Chondrocyte (in vitro differentiated cells): ENCODE data around the gene SPOCK2. TPM values are rescaled to one million over a fixed set of nuclear protein-coding genes. Genes with fewer than 3 reads are reported as not detected.

ENCODE experiments used
- DNase-seq: peaks from one replicate; pipeline ENCODE4 v3.0.0; 2021; ENCODE audit warnings: mixed read lengths, low spot score
- H3K27ac Mint-ChIP-seq: one replicate; pipeline ENCODE4 v1.8.0; 2021; ENCODE audit warnings: mild to moderate bottlenecking, moderate library complexity, mixed read lengths; ENCODE audit not compliant: unreplicated experiment
- H3K27me3 Mint-ChIP-seq: 2 replicates; pipeline ENCODE4 v1.8.0; 2021; ENCODE audit warnings: low read depth, mixed read lengths
- H3K36me3 Mint-ChIP-seq: 2 replicates; pipeline ENCODE4 v1.8.0; 2021; ENCODE audit warnings: low read depth, mixed read lengths
- H3K4me1 Mint-ChIP-seq: 2 replicates; pipeline ENCODE4 v1.8.0; 2021; ENCODE audit warnings: low read depth, mild to moderate bottlenecking, mixed read lengths
- H3K4me3 Mint-ChIP-seq: one replicate; pipeline ENCODE4 v1.8.0; 2021; ENCODE audit warnings: mild to moderate bottlenecking, moderate library complexity, mixed read lengths; ENCODE audit not compliant: unreplicated experiment
- H3K9me3 Mint-ChIP-seq: 2 replicates; pipeline ENCODE4 v1.8.0; 2021; ENCODE audit warnings: low read depth, mixed read lengths
- total RNA-seq: library from RNA; stranded (reverse); gene quantifications from 3 replicates; pipeline ENCODE4 v1.2.1, GENCODE V29; 2021
- TF ChIP-seq, protein P1 (sequence below): fragments of 200-600 bp; sonication (generic); IDR thresholded peaks from 2 replicates; pipeline ENCODE4 v1.5.0; 2021; ENCODE audit warnings: antibody characterized with exemption, mild to moderate bottlenecking, moderate library complexity

SPOCK2 gene
- total RNA-seq, 1 donor from 2014 or later, result 0.32 TPM

DNA sequence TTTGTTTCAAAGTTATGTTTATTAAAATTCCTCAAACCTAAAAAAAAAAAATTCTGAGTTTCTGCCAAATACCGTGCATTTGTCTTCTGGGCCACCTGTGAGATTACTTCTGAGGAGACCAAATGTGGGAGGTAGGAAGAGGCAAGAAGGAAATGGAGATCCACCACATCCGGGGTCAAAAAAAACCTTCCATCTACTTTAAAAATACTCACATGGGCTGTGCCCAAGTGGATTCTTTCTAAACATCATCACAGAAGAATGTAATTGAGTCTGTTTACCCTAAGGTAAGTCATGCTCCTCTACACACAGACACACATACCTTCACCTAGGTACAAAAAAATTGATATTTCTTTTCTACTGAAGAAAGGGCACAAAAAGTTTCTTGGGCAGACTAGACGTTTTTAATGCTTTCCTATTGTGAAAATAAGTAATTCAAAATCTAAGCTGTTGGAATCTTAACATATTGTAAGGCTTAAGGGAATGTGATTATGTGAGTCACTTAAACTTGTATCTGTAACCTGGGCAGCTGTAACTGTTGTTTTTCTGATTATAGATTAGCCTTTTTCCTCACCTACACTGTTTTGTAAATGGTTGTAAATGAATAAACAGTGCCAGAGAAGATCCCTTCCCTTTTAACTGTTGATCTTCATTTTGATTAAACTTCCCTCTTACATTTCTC lies 19.1 kb upstream of the SPOCK2 start:
- H3K27me3 Mint-ChIP-seq, result no peaks in the 10 kb centered on the region
- H3K9me3 Mint-ChIP-seq, result no peaks in the 10 kb centered on the region
- no peak for DNase-seq
- peaks cover 18% of the 10 kb centered on the region for H3K36me3 Mint-ChIP-seq
- TF ChIP-seq, protein P1, sequence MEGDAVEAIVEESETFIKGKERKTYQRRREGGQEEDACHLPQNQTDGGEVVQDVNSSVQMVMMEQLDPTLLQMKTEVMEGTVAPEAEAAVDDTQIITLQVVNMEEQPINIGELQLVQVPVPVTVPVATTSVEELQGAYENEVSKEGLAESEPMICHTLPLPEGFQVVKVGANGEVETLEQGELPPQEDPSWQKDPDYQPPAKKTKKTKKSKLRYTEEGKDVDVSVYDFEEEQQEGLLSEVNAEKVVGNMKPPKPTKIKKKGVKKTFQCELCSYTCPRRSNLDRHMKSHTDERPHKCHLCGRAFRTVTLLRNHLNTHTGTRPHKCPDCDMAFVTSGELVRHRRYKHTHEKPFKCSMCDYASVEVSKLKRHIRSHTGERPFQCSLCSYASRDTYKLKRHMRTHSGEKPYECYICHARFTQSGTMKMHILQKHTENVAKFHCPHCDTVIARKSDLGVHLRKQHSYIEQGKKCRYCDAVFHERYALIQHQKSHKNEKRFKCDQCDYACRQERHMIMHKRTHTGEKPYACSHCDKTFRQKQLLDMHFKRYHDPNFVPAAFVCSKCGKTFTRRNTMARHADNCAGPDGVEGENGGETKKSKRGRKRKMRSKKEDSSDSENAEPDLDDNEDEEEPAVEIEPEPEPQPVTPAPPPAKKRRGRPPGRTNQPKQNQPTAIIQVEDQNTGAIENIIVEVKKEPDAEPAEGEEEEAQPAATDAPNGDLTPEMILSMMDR, result no peak
- H3K4me3 Mint-ChIP-seq, result no peak overlapping the region
- H3K27ac Mint-ChIP-seq, result no peak overlapping the region
- H3K4me1 Mint-ChIP-seq, result peaks cover 14% of the 10 kb centered on the region

DNA sequence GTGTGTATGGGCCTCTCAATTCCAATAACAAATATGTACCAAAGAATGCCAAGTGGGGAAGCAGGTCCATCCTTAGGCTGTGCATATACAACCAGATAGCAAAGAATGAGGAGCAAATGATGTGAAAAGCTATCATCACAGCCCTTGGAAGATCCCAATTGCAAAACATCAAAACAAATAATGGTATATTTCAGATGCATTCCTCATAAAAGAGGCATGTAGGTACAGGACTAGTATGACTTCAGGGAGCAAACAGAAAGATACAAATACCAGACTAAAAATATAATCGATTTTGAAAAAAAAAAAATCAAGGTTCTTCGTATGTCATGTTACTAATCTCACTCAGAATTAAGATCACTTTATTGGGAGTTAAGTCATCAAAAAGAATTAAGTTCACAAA lies 18.5 kb upstream of the SPOCK2 start:
- Mint-ChIP-seq H3K27ac (no peak overlapping the region), H3K4me1 (peaks cover 14% of the 10 kb centered on the region), H3K4me3 (no peak overlapping the region), H3K27me3 (no peaks in the 10 kb centered on the region), H3K9me3 (no peaks in the 10 kb centered on the region), H3K36me3 (peaks cover 21% of the 10 kb centered on the region)
- no peak for DNase-seq
- TF ChIP-seq, protein P1, result no peak

DNA sequence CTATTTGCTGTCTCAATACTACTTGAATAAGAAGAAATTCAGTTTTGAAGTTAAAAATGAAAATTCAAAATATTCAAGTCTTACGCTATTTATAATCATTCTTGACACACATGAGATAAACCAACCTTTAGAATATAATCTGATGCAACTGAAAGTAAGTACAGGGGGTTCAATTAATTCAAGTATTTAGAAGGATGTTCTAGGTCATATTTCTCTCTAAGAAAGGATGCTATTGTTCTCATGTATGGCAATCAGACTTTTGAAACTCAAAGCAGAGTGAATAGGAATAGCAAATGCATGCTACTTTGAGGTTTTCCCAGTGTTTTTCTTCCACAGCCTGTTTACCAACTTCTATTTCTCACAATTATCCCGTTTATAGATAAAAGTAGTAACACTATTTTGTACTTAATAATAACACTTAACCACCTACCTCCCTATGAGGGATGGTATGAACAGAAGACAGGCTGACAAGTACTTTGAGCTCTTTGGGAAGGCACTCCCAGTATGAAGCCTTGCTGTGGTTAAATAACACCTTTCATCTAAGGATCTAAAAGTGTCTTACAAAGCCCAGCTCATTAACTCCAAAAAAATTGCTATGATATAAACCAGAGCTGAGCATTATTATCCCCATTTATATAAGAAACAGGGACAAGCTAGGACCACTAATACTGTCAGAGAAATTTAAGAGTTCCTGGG lies 18.0 kb upstream of the SPOCK2 start:
- Mint-ChIP-seq H3K4me1 (peaks cover 14% of the 10 kb centered on the region), H3K27ac (no peak overlapping the region), H3K9me3 (no peaks in the 10 kb centered on the region), H3K4me3 (no peak overlapping the region), H3K27me3 (no peaks in the 10 kb centered on the region), H3K36me3 (peaks cover 27% of the 10 kb centered on the region)
- no peak for DNase-seq
- TF ChIP-seq, protein P1, result no peak

DNA sequence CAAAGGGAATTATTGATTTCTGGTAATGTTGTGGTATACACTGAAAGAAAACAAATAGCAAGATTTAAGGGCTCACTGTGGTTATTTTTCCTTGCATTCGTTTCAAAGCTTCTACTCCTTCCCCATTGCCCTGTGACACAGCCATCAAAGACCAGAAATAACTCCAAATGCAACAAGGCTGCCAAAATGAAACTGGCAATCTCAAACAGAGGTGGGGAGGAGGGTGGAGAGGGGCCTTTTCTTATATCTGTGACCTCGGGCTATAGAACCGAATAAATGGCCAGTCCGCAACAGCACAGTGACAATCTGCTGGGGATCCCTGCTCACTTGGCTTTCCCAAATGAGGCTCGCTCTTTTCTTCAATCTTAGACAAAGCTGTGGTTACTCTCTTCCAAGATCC lies 17.4 kb upstream of the SPOCK2 start:
- Mint-ChIP-seq H3K36me3 (peaks cover 30% of the 10 kb centered on the region), H3K4me1 (peaks cover 14% of the 10 kb centered on the region), H3K9me3 (no peaks in the 10 kb centered on the region), H3K4me3 (no peak overlapping the region), H3K27ac (no peak overlapping the region), H3K27me3 (no peaks in the 10 kb centered on the region)
- TF ChIP-seq, protein P1, result no peak
- DNase-seq, result no peak

DNA sequence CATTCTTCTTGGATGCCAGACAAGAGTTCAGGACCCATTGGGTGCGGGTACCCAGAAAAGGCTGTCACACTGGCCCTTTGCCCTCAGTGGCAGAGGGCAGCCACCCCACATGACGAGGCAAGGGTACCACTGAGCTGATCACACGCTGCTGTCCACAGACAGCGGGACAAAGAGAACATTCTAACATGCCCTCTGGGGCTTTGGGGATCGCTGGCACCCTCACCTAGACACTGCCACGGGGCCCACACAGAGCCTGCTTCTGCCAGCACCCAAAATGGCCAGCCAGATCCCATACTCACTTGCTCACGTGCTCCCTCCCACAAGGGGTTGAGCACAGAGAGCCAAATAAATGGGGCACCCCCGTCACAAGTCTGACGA lies 16.7 kb upstream of the SPOCK2 start:
- Mint-ChIP-seq H3K4me3 (no peak overlapping the region), H3K27ac (no peak overlapping the region), H3K9me3 (no peaks in the 10 kb centered on the region), H3K27me3 (no peaks in the 10 kb centered on the region), H3K36me3 (peaks cover 31% of the 10 kb centered on the region), H3K4me1 (peaks cover 14% of the 10 kb centered on the region)
- DNase-seq, result no peak
- TF ChIP-seq, protein P1, result no peak
